ENCODE data around the gene ASTL.
"Not testable (repeated sequence)": the region's sequence is repeated elsewhere in the genome, so short reads cannot be mapped to it uniquely, and the experiment has no call there.

The ASTL gene

DNA sequence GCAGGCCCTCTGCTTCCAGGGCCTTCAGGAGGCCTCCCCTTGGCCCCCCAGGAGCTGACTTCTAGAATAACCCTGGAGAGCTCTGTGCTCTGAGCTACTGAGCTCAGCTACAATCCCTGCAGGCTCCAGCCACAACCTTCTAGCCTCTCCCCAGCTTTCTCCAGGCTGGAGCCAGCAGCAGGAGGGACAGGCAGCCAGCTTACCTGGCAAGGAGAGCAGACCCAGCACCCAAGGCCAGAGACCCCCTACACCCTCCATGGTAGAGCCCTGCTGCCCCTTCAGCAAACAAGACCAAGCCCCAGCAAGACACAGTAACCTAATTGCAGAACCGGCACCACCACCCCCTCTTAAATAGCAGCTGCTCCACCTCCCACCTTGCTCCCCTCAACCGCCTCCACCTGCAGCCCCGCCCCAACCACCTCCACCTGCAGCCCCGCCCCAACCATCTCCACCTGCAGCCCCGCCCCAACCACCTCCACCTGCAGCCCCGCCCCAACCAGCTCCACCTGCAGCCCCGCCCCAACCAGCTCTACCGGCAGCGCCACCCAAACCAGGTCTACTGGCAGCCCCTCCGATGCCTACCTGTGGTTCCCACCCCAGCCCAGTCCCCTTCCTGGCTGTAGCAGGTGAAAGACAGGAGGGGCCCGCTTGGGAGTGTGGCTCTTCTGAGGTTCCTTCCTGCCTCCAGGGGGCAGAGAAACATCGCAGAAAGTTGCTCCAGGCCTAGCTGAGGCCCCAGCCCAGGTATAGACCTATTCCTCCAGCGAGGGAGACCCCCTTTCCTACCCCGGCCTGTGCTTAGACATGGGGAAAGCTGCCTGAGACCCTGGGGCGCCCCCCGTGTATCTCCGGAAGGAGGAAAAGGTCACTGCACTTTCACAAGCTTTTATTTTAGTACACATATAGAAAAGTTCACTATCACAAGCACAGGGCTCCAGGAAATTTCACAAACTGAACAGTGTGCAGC is at the start of gene ASTL:
TSS of gene ASTL (minus strand) at position 324 of the 967 bp plus-strand sequence. CDS start at position 258, 66 bp downstream.
- DNase-seq (ENCODE audit: low read depth), result peak; percentile 58

GRCh38 chr2:96186562-96186961 is 48.3 kb upstream of the ASTL start:
- DNase-seq (ENCODE audit: low read depth), result no peak

DNA sequence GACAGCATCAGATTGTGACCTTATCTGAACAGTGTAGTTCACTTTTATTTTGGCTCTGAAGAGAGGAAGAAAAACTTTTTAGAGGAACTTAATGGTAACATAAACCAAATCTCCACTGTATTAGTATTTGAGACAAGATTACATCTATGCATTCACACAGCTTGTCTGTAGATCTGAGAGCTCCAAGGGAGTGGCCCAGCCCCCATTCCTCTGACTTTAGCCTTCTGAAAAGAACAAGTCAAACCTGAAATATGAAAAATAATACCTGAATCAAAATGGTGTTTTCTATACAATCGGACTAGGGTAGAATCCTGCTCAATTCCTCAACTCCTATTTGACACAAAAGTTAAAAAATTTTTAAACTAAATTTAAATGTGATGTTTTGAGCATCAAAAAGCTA is 47.2 kb upstream of the ASTL start:
- DNase-seq (ENCODE audit: low read depth), result no peak

GRCh38 chr2:96184989-96185388 is 46.7 kb upstream of the ASTL start:
- no peak for DNase-seq (ENCODE audit: low read depth)

DNA sequence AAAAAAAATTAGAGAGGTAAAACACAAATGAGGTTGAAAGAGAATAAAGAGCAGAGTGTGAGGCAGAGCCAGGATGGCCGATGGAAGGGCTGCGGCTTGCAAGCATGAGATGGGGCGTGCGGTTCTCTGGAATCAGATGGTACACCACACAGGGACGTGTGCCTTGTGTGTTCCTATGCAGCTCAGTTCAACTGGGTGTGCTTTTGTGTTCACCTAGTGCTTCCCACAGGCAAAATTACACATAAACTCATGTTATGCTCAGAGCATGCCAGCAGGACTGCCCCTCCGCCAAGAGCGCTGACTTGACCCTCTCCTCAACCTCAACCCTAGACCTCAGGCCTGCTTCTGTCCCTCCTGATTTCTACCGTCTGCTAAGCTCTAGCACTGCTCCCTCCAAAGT is 45.9 kb upstream of the ASTL start:
- DNase-seq (ENCODE audit: low read depth), result no peak

GRCh38 chr2:96181529-96181928 is 43.2 kb upstream of the ASTL start:
- DNase-seq (ENCODE audit: low read depth), result no peak

GRCh38 chr2:96180521-96180920 is 42.2 kb upstream of the ASTL start:
- no peak for DNase-seq (ENCODE audit: low read depth)

GRCh38 chr2:96180002-96180401 is 41.7 kb upstream of the ASTL start:
- DNase-seq (ENCODE audit: low read depth), result no peak

GRCh38 chr2:96176661-96177060 is 38.4 kb upstream of the ASTL start:
- no peak for DNase-seq (ENCODE audit: low read depth)

- DNase-seq (ENCODE audit: low read depth), result no peak
These were observed 37.6 kb upstream of the ASTL start for GRCh38 chr2:96175951-96176350.

DNA sequence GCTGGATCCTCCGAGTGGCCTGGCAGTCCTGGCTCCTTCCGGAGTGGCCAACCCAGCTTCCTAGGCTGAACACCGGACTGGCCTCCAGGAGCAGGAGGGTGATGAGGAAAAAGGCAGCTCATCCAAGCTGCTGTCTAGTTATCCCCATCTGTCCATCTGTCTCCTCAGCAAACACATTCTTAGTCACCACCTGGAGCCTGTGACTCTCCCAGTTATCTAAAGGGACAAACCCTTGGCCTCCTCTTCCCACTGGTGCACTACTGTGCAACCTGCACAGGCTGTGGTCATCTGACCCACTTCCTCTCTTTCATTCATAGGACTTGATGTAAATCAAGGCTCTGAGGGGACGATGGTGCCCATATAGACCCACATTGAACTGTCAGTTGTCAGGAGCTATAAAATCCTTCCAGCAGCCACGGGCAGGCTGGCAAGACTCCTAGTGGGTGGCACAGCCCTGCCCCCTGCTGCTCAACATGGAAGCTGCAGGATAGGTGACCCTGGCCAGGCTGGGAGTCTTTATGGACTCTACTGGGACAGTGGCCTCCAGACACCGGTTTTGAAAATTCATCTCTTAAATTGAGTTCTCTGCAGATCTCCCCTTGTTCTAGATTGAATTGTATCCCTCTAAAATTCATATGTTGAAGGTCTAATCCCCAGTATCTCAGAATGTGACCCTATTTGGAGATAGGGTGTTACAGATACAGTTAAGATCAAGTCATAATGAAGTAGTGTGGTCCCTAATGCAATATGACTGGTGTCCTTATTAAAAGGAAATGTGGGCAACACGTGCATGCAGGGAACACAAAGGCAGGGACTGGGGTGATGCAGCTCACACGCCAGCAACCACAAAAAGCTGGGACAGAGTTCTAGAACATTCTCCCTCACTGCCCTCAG is 36.2 kb upstream of the ASTL start:
- DNase-seq (ENCODE audit: low read depth), result peak; percentile 77

GRCh38 chr2:96171831-96172230 is 33.5 kb upstream of the ASTL start:
- no peak for DNase-seq (ENCODE audit: low read depth)

- no peak for DNase-seq (ENCODE audit: low read depth)
These were observed 32.3 kb upstream of the ASTL start for GRCh38 chr2:96170626-96171025.

DNA sequence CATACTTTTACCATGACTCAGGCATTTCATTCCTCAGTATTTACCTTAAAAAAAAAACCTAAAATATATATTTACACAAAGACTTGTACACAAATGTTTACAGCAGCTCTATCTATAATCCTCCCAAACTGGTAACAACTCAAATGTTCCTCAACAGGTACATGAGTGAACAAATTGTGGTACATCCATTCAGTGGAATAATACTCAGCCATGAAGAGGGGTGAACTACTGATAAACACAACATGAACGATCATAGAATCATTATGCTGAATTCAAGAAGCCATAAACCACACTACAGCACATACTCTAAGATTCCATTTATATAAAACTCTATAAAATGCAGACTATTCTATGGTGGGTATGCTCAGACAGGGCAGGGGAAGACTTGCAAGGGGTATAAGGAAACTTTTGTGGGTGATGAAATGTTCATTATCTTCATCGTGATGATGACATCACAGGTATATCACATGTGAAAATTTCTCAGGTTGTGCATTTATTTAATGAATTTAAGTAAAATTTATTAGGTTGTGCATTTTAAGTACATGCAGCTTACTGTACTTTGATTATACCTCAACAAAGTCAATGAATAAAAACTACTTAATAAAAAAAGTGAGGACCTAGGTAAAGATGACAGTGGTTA is 31.7 kb upstream of the ASTL start:
- DNase-seq (ENCODE audit: low read depth), result no peak

DNA sequence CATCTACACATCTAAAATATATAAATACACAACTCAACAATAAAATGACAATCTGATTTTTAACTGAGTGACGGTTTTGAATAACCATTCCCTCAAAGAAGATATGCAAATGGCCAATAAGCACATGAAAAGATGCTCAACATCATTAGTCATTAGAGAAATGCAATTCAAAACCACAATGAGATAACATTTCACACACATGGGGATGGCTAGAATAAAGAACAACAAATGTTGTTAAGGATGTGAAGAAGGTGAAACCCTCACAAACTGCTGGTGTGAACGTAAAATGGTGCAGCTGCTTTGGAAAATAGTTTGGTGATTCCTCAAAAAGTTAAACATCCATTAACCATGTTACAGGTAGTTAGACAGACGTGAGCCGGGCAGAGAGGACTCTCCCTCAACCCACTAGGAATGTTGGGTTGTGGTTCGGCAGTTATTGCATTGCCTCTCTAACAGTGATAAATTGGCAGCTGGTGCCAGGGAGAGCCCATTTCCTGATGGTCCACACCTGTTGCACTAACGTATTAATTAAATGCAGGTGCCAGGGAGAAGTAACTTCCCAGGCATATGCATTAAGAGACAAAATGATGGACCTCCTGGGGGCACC is 29.2 kb upstream of the ASTL start:
- no peak for DNase-seq (ENCODE audit: low read depth)

DNA sequence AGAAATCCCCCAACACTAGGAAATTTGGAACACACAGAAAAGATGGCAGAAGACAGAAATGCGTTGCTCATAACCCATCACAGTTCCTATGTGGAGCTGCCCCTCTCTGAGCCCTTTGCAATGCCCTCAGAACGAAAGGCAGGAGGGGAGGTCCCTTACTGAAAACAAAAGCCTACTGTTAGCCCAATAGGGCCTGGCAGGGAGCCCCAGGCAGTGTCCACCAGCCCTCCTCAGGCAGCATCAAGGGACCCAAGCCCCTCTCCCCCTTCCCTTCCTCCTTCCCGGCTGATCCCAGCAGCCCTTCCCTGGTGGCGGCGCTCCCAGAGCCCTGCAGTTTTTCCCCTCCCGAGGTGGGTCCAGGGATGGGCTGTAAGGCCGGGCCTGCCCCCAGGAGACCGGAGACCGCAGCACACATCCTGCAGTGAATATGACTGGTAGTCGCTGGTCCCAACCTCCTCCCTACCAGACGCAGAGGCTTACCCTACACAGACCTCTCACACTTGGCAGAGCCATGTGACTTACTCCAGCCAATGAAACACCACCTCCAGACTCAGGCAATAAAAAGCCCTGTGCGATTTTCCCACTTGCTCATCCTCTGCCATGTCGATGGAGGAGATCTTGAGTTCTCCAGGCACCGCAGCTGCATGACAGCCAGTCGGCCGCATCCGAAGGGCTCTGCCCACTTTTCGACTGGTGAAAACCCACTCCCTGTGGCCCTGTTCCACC is 26.3 kb upstream of the ASTL start:
- DNase-seq (ENCODE audit: low read depth), result peak; percentile 57

- peak; percentile 80 for DNase-seq (ENCODE audit: low read depth)
These were observed 25.6 kb upstream of the ASTL start for GRCh38 chr2:96163768-96164429.

DNA sequence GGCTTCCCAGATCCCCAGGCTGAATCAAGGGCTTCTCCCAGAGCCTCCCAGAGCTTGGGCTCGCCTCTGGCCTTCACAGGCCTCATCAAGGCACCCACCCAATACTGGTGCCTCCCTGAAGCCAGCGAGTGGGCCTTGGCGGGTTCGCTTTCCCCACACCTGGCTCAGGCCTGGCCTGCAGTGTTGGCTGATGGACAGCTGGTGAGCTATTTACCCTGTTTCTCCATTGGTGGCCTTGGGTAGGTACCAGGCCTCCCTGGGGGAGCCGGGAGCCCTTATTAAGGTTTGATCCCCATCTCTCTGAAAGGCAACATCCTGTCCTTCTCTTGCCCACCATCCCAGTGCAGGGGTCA is 25.1 kb upstream of the ASTL start:
- DNase-seq (ENCODE audit: low read depth), result no peak

DNA sequence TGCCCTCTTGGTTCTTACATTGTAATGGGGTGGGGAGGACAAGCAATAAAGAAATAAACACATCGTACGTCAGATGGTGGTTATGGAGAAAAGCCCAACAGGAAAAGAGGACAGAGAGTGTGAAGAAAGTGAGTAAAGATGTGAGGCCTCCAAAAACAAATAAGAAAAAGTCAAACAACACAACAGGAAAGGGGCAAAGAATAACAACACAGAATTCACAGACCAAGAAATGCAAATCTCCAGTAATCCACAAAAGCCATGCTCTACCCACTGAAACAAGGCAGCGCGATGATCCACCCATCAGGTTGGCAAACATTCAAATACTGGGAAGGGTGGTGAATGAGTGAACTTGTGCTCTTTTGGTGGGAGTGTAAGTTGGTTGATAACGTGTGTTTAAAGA is 23.6 kb upstream of the ASTL start:
- DNase-seq (ENCODE audit: low read depth), result no peak

- DNase-seq (ENCODE audit: low read depth), result not testable (repeated sequence)
These were observed 22.1 kb upstream of the ASTL start for GRCh38 chr2:96160366-96160765.

Measured in activated T-cell treated with anti-CD3 and anti-CD28 coated beads for 24 hours (primary cell).